WTC11 (cell line): ENCODE results near the gene IL9R. TPM values are rescaled to one million over a fixed set of nuclear protein-coding genes. Genes with fewer than 3 reads are reported as not detected.

Experiments used
- ATAC-seq: fragments of 200-7000 bp; cut with Tn5 transposase; 2 replicates; pipeline ENCODE4 v1.10.0; 2021; ENCODE audit warnings: mild to moderate bottlenecking, moderate library complexity
- CTCF ChIA-PET: fragments of 300-600 bp; sonication (Branson Sonifier 250); formaldehyde crosslinking; loops from one replicate; lab custom pipeline; 2021; ENCODE audit warnings: antibody characterized with exemption; lab: Charles Lee
- POLR2A ChIA-PET: fragments of 350-600 bp; sonication (Branson Sonifier 250); formaldehyde crosslinking; loops from one replicate; lab custom pipeline; 2021; ENCODE audit warnings: antibody characterized with exemption; lab: Charles Lee
- DNase-seq: peaks from one replicate; pipeline ENCODE4 v3.0.0; 2021; ENCODE audit warnings: low spot score
- H3K27ac Mint-ChIP-seq: 2 replicates; pipeline ENCODE4 v1.8.0; 2021; ENCODE audit warnings: mixed read lengths
- H3K27me3 Mint-ChIP-seq: 2 replicates; pipeline ENCODE4 v1.8.0; 2021; ENCODE audit warnings: low read depth, mild to moderate bottlenecking, moderate library complexity, mixed read lengths
- H3K36me3 Mint-ChIP-seq: 2 replicates; pipeline ENCODE4 v1.8.0; 2021; ENCODE audit warnings: mixed read lengths
- H3K4me1 Mint-ChIP-seq: 2 replicates; pipeline ENCODE4 v1.8.0; 2022; ENCODE audit warnings: mixed read lengths
- H3K4me3 Mint-ChIP-seq: 2 replicates; pipeline ENCODE4 v1.8.0; 2021; ENCODE audit warnings: mild to moderate bottlenecking, moderate library complexity, mixed read lengths
- H3K9me3 Mint-ChIP-seq: 2 replicates; pipeline ENCODE4 v1.8.0; 2021; ENCODE audit warnings: mixed read lengths
- CREB1 ChIP-seq: sonication (generic); formaldehyde crosslinking; IDR thresholded peaks from 2 replicates; pipeline ENCODE4 v1.8.0; 2023; ENCODE audit warnings: mild to moderate bottlenecking, missing genetic modification reagents
- ELF4 ChIP-seq: sonication (generic); formaldehyde crosslinking; IDR thresholded peaks from 2 replicates; pipeline ENCODE4 v1.8.1; 2022; ENCODE audit warnings: low read depth, mild to moderate bottlenecking, moderate library complexity, missing genetic modification reagents
- ESRRA ChIP-seq: sonication (generic); formaldehyde crosslinking; IDR thresholded peaks from 2 replicates; pipeline ENCODE4 v1.8.1; 2022; ENCODE audit warnings: mild to moderate bottlenecking, missing genetic modification reagents, borderline replicate concordance
- HMGA2 ChIP-seq: fragments of 250-450 bp; sonication (Bioruptor Pico); IDR thresholded peaks from 2 replicates; pipeline ENCODE4 v1.4.0; 2021; ENCODE audit warnings: mild to moderate bottlenecking, moderate library complexity
- MXD4 ChIP-seq: fragments of 250-450 bp; sonication (Bioruptor Pico); IDR thresholded peaks from 2 replicates; pipeline ENCODE4 v1.8.0; 2021; ENCODE audit warnings: mild to moderate bottlenecking, moderate library complexity, borderline replicate concordance
- SP1 ChIP-seq: sonication (generic); formaldehyde crosslinking; conservative IDR thresholded peaks from 2 replicates; pipeline ENCODE4 v1.8.1; 2022; ENCODE audit warnings: missing genetic modification reagents
- ZNF416 ChIP-seq: fragments of 250-450 bp; sonication (Bioruptor Pico); IDR thresholded peaks from 2 replicates; pipeline ENCODE4 v1.9.0; 2021; ENCODE audit warnings: mild to moderate bottlenecking, inconsistent platforms
- ZNF671 ChIP-seq: fragments of 250-450 bp; sonication (Bioruptor Pico); IDR thresholded peaks from 2 replicates; pipeline ENCODE4 v1.8.0; 2021; ENCODE audit warnings: mild to moderate bottlenecking
- total RNA-seq: library from RNA; stranded (reverse); gene quantifications from 3 replicates; pipeline ENCODE4 v1.2.3, GENCODE V29; 2021
- TF ChIP-seq, protein P1 (sequence below): sonication (generic); formaldehyde crosslinking; IDR thresholded peaks from 2 replicates; pipeline ENCODE4 v1.8.0; 2023; ENCODE audit warnings: missing genetic modification reagents, mild to moderate bottlenecking, borderline replicate concordance
- TF ChIP-seq, protein P2 (sequence below): sonication (generic); formaldehyde crosslinking; IDR thresholded peaks from 2 replicates; pipeline ENCODE4 v1.8.0; 2022; ENCODE audit warnings: missing genetic modification reagents
- TF ChIP-seq, protein P3 (sequence below): sonication (generic); formaldehyde crosslinking; IDR thresholded peaks from 2 replicates; pipeline ENCODE4 v1.8.1; 2023; ENCODE audit warnings: mild to moderate bottlenecking, missing genetic modification reagents, moderate library complexity
- TF ChIP-seq, protein P4 (sequence below): sonication (generic); formaldehyde crosslinking; IDR thresholded peaks from 2 replicates; pipeline ENCODE4 v1.8.0; 2022; ENCODE audit warnings: mild to moderate bottlenecking, missing genetic modification reagents
- TF ChIP-seq, protein P5 (sequence below): sonication (generic); formaldehyde crosslinking; conservative IDR thresholded peaks from 2 replicates; pipeline ENCODE4 v1.8.1; 2022; ENCODE audit warnings: mild to moderate bottlenecking, missing genetic modification reagents
- TF ChIP-seq, protein P6 (sequence below): fragments of 250-450 bp; sonication (Bioruptor Pico); IDR thresholded peaks from 2 replicates; pipeline ENCODE4 v1.8.0; 2021; ENCODE audit warnings: mild to moderate bottlenecking
- TF ChIP-seq, protein P7 (sequence below): sonication (generic); formaldehyde crosslinking; IDR thresholded peaks from 2 replicates; pipeline ENCODE4 v1.8.1; 2023; ENCODE audit warnings: mild to moderate bottlenecking, missing genetic modification reagents
- TF ChIP-seq, protein P8 (sequence below): sonication (generic); formaldehyde crosslinking; IDR thresholded peaks from 2 replicates; pipeline ENCODE4 v1.8.1; 2022; ENCODE audit warnings: missing genetic modification reagents, borderline replicate concordance

Gene IL9R
- total RNA-seq, 1 experiment from 2014 or later = 1.3 TPM

DNA sequence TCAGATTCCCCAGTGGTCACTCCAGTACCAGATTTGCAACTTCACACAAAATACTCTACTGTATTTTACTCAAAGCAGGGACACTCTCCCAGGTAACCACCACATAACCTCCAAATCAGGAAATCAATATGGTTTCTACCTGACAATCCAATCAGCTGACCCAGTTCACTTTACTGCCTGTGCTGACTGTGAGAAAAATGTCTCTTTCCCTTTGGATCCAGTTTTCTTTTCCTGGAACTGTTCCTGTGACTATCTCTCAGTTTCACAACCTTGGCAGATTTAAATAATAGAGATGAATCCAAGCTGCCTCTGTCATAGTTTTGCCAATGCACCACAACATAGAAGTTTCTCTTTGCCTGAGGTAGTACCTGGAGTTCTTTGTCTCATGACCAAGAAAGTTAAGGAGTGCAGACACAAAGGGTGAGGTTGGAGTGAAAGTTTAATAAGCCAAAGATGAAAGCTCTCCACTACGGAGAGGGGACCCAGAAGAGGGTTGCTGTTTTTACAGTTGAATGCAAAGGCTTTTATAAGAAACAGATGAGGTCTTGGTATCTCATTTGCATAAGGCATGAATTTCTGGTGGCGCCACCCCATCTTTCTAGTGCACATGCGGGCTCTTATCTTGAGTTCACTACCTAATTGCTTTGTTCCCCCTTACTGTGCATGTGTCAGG, 29.7 kb upstream of the IL9R start (continued):
- TF ChIP-seq, protein P1, sequence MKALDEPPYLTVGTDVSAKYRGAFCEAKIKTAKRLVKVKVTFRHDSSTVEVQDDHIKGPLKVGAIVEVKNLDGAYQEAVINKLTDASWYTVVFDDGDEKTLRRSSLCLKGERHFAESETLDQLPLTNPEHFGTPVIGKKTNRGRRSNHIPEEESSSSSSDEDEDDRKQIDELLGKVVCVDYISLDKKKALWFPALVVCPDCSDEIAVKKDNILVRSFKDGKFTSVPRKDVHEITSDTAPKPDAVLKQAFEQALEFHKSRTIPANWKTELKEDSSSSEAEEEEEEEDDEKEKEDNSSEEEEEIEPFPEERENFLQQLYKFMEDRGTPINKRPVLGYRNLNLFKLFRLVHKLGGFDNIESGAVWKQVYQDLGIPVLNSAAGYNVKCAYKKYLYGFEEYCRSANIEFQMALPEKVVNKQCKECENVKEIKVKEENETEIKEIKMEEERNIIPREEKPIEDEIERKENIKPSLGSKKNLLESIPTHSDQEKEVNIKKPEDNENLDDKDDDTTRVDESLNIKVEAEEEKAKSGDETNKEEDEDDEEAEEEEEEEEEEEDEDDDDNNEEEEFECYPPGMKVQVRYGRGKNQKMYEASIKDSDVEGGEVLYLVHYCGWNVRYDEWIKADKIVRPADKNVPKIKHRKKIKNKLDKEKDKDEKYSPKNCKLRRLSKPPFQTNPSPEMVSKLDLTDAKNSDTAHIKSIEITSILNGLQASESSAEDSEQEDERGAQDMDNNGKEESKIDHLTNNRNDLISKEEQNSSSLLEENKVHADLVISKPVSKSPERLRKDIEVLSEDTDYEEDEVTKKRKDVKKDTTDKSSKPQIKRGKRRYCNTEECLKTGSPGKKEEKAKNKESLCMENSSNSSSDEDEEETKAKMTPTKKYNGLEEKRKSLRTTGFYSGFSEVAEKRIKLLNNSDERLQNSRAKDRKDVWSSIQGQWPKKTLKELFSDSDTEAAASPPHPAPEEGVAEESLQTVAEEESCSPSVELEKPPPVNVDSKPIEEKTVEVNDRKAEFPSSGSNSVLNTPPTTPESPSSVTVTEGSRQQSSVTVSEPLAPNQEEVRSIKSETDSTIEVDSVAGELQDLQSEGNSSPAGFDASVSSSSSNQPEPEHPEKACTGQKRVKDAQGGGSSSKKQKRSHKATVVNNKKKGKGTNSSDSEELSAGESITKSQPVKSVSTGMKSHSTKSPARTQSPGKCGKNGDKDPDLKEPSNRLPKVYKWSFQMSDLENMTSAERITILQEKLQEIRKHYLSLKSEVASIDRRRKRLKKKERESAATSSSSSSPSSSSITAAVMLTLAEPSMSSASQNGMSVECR = no peak
- TF ChIP-seq MXD4 (CRISPR knock-in tag) (no peak), CREB1 (CRISPR knock-in tag) (no peak)

DNA sequence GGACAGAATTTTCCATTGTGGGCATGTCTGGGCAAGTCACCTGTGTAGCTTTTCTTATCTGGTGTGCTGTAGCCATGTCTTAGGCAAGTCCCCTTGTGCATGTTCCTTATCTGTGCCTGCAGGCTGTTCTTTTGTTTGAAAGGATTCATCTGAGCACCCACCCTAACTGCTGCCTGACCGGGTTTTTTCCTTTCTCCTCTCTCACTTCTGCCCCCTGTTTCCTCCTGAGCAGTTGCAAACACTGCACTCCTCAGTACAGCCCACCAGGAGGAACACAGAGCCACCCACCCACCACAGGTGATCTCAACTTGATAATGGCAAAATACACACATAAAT, 29.2 kb upstream of the IL9R start:
- POLR2A ChIA-PET = no interaction called here
- TF ChIP-seq, protein P2, sequence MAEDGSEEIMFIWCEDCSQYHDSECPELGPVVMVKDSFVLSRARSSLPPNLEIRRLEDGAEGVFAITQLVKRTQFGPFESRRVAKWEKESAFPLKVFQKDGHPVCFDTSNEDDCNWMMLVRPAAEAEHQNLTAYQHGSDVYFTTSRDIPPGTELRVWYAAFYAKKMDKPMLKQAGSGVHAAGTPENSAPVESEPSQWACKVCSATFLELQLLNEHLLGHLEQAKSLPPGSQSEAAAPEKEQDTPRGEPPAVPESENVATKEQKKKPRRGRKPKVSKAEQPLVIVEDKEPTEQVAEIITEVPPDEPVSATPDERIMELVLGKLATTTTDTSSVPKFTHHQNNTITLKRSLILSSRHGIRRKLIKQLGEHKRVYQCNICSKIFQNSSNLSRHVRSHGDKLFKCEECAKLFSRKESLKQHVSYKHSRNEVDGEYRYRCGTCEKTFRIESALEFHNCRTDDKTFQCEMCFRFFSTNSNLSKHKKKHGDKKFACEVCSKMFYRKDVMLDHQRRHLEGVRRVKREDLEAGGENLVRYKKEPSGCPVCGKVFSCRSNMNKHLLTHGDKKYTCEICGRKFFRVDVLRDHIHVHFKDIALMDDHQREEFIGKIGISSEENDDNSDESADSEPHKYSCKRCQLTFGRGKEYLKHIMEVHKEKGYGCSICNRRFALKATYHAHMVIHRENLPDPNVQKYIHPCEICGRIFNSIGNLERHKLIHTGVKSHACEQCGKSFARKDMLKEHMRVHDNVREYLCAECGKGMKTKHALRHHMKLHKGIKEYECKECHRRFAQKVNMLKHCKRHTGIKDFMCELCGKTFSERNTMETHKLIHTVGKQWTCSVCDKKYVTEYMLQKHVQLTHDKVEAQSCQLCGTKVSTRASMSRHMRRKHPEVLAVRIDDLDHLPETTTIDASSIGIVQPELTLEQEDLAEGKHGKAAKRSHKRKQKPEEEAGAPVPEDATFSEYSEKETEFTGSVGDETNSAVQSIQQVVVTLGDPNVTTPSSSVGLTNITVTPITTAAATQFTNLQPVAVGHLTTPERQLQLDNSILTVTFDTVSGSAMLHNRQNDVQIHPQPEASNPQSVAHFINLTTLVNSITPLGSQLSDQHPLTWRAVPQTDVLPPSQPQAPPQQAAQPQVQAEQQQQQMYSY = no peak
- TF ChIP-seq ELF4 (no peak), HMGA2 (CRISPR knock-in tag) (no peak), ESRRA (CRISPR knock-in tag) (no peak), SP1 (CRISPR knock-in tag) (no peak), ZNF671 (CRISPR knock-in tag) (no peak), ZNF416 (CRISPR knock-in tag) (no peak)
- TF ChIP-seq, protein P3, sequence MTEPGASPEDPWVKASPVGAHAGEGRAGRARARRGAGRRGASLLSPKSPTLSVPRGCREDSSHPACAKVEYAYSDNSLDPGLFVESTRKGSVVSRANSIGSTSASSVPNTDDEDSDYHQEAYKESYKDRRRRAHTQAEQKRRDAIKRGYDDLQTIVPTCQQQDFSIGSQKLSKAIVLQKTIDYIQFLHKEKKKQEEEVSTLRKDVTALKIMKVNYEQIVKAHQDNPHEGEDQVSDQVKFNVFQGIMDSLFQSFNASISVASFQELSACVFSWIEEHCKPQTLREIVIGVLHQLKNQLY (CRISPR knock-in tag) = no peak
- TF ChIP-seq, protein P1 = no peak
- TF ChIP-seq, protein P4, sequence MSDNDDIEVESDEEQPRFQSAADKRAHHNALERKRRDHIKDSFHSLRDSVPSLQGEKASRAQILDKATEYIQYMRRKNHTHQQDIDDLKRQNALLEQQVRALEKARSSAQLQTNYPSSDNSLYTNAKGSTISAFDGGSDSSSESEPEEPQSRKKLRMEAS (CRISPR knock-in tag) = no peak
- TF ChIP-seq, protein P5, sequence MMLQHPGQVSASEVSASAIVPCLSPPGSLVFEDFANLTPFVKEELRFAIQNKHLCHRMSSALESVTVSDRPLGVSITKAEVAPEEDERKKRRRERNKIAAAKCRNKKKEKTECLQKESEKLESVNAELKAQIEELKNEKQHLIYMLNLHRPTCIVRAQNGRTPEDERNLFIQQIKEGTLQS = no peak
- TF ChIP-seq, protein P6, sequence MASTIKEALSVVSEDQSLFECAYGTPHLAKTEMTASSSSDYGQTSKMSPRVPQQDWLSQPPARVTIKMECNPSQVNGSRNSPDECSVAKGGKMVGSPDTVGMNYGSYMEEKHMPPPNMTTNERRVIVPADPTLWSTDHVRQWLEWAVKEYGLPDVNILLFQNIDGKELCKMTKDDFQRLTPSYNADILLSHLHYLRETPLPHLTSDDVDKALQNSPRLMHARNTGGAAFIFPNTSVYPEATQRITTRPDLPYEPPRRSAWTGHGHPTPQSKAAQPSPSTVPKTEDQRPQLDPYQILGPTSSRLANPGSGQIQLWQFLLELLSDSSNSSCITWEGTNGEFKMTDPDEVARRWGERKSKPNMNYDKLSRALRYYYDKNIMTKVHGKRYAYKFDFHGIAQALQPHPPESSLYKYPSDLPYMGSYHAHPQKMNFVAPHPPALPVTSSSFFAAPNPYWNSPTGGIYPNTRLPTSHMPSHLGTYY (CRISPR knock-in tag) = no peak
- TF ChIP-seq, protein P7, sequence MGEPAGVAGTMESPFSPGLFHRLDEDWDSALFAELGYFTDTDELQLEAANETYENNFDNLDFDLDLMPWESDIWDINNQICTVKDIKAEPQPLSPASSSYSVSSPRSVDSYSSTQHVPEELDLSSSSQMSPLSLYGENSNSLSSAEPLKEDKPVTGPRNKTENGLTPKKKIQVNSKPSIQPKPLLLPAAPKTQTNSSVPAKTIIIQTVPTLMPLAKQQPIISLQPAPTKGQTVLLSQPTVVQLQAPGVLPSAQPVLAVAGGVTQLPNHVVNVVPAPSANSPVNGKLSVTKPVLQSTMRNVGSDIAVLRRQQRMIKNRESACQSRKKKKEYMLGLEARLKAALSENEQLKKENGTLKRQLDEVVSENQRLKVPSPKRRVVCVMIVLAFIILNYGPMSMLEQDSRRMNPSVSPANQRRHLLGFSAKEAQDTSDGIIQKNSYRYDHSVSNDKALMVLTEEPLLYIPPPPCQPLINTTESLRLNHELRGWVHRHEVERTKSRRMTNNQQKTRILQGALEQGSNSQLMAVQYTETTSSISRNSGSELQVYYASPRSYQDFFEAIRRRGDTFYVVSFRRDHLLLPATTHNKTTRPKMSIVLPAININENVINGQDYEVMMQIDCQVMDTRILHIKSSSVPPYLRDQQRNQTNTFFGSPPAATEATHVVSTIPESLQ (CRISPR knock-in tag) = no peak
- TF ChIP-seq, protein P8, sequence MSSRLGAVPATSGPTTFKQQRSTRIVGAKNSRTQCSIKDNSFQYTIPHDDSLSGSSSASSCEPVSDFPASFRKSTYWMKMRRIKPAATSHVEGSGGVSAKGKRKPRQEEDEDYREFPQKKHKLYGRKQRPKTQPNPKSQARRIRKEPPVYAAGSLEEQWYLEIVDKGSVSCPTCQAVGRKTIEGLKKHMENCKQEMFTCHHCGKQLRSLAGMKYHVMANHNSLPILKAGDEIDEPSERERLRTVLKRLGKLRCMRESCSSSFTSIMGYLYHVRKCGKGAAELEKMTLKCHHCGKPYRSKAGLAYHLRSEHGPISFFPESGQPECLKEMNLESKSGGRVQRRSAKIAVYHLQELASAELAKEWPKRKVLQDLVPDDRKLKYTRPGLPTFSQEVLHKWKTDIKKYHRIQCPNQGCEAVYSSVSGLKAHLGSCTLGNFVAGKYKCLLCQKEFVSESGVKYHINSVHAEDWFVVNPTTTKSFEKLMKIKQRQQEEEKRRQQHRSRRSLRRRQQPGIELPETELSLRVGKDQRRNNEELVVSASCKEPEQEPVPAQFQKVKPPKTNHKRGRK (CRISPR knock-in tag) = no peak
- TF ChIP-seq, all 79 proteins: peak for 0
- peaks cover 69% of the 10 kb centered on the region for H3K9me3 Mint-ChIP-seq
- DNase-seq (no peak), ATAC-seq (no peak)
- H3K27ac Mint-ChIP-seq = no peak overlapping the region
- H3K27me3 Mint-ChIP-seq = peaks cover 7% of the 10 kb centered on the region; the same call in 1 of the 2 replicates
- H3K4me3 Mint-ChIP-seq = no peak overlapping the region
- H3K36me3 Mint-ChIP-seq = peaks cover 53% of the 10 kb centered on the region
- CTCF ChIA-PET = no interaction called here
- H3K4me1 Mint-ChIP-seq = no peaks in the 10 kb centered on the region
